KG1 (cell line): ENCODE data around the gene TUBGCP6.
"Not testable (repeated sequence)": the region's sequence is repeated elsewhere in the genome, so short reads cannot be mapped to it uniquely, and the experiment has no call there.

Experiments used
- DNase-seq: peaks from one replicate; lab custom pipeline; 2025; lab: John Stamatoyannopoulos, UW

TUBGCP6 gene

DNA sequence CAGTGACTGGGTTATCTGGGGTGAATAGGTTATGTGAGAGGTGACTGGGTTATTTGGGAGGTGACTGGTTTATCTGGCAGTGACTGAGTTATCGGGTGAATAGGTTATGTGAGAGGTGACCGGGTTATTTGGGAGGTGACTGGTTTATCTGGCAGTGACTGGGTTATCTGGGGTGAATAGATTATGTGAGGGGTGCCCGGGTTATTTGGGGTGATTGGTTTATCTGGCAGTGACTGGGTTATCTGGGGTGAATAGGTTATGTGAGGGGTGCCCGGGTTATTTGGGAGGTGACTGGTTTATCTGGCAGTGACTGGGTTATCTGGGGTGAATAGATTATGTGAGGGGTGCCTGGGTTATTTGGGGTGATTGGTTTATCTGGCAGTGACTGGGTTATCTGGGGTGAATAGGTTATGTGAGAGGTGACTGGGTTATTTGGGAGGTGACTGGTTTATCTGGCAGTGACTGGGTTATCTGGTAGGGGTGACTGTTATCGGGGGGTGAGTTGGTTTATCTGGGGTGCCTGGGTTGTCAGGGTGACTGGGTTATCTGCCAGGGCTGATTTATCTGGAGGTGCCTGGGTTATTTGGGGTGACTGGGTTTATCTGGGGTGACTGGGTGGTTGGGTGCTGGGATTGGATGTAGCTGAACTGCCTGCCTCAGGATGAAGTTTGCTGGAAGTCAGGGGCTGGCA lies 76.2 kb downstream of the TUBGCP6 start:
- not testable (repeated sequence) for DNase-seq

DNA sequence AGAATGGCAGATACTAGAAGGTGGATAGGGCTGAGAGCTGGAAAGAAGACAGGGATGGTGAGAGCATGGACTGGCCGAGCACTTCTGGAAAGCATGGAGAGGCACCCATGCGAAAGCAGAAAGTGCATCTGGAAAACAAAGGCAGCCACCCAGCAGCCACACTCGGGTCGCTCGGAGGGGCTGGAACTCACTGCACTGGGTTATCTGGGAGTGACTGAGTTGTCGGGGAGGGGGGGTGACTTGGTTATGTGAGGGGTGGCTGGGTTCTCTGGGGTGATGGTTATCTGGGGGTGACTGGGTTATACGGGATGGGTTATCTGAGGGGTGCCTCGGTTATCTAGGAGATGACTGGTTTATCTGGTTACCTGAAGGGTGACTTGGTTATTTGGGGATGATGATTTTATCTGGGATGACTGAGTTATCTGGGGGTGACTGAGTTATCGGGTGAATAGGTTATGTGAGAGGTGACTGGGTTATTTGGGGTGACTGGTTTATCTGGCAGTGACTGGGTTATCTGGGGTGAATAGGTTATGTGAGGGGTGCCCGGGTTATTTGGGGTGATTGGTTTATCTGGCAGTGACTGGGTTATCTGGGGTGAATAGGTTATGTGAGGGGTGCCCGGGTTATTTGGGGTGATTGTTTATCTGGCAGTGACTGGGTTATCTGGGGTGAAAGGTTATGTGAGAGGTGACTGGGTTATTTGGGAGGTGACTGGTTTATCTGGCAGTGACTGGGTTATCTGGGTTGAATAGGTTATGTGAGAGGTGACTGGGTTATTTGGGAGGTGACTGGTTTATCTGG lies 76.9 kb downstream of the TUBGCP6 start:
- DNase-seq: no peak
